Activated CD4-positive, CD25-positive, alpha-beta regulatory T cell (primary cell): ENCODE measurements around the gene FFAR1.
"Not testable (repeated sequence)": the region's sequence is repeated elsewhere in the genome, so short reads cannot be mapped to it uniquely, and the experiment has no call there.

ENCODE experiments used
- DNase-seq, 4 experiments: peaks; one replicate each; lab custom pipeline; 2025; lab: John Stamatoyannopoulos, UW

The FFAR1 gene

GRCh38 chr19:35342430-35342829, 5.3 kb upstream of the FFAR1 start:
- DNase-seq = no peak

GRCh38 chr19:35344511-35345031, 3.1 kb upstream of the FFAR1 start:
- DNase-seq = no peak

GRCh38 chr19:35345671-35346111, 2.0 kb upstream of the FFAR1 start:
- DNase-seq = no peak

- peak in 1 of 4 experiments; percentile 11 for DNase-seq
These were observed 1.3 kb upstream of the FFAR1 start for GRCh38 chr19:35346193-35347052.

- no peak for DNase-seq
These were observed 212 bp downstream of the FFAR1 start for GRCh38 chr19:35347930-35348298.

GRCh38 chr19:35348911-35349611, 1.4 kb downstream of the FFAR1 start:
- no peak for DNase-seq

- DNase-seq = no peak
These were observed 2.2 kb downstream of the FFAR1 start for GRCh38 chr19:35349614-35350521.

- DNase-seq = no peak
These were observed 2.9 kb downstream of the FFAR1 start for GRCh38 chr19:35350591-35350990.

- DNase-seq = no peak
These were observed 3.9 kb downstream of the FFAR1 start for GRCh38 chr19:35351411-35352176.

- no peak for DNase-seq
These were observed 4.4 kb downstream of the FFAR1 start for GRCh38 chr19:35352177-35352447.

- DNase-seq = peak; percentile 9 to 28 (median 16)
These were observed 5.0 kb downstream of the FFAR1 start for GRCh38 chr19:35352448-35353304.

GRCh38 chr19:35353635-35354034, 5.9 kb downstream of the FFAR1 start:
- no peak for DNase-seq

GRCh38 chr19:35354898-35355297, 7.2 kb downstream of the FFAR1 start:
- no peak for DNase-seq

GRCh38 chr19:35355791-35356460, 8.2 kb downstream of the FFAR1 start:
- DNase-seq = no peak

- no peak for DNase-seq
These were observed 10.3 kb downstream of the FFAR1 start, which contains the start of gene FFAR3 for GRCh38 chr19:35357867-35358573. Gene FFAR3, plus strand, starts transcription at chr19:35358460. Its CDS starts 431 bp downstream, at chr19:35358891.

GRCh38 chr19:35358834-35359233, 11.1 kb downstream of the FFAR1 start:
- not testable (repeated sequence) for DNase-seq

- DNase-seq = not testable (repeated sequence)
These were observed 11.7 kb downstream of the FFAR1 start for GRCh38 chr19:35359395-35359794.

GRCh38 chr19:35360081-35360480, 12.4 kb downstream of the FFAR1 start:
- DNase-seq = not testable (repeated sequence)

GRCh38 chr19:35360880-35361420, 13.2 kb downstream of the FFAR1 start:
- DNase-seq = no peak
